Activated CD4-positive, alpha-beta T cell treated with anti-CD3 and anti-CD28 coated beads, Interleukin-2, amount 50 U/mL, for 24 hours (primary cell): ENCODE measurements around the gene BBOF1.

Source experiments
- DNase-seq, 2 donors: peaks; one replicate each; pipeline ENCODE4 v3.0.0-alpha.2; 2020; ENCODE audit warnings: low read depth in 1 of 2, low spot score in 1 of 2

Gene BBOF1

DNA sequence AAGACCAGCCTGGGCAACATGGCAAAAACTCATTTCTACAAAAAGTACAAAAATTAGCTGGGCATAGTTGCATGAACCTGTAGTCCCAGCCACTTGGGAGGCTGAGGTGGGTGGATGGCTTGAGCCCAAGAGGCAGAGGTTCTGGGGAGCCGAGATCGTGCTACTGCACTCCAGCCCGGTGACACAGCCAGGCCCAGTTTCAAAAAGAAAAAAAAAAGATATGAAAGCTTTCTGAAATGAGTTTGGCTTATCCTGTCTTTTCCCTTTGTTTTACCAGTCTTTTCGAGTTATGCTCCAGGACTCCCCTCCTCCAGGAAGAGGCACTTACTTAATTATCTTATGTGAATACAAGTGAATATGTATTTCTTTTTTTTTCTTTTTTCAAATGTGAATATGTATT is 3.2 kb downstream of the BBOF1 start:
- DNase-seq, result no peak

DNA sequence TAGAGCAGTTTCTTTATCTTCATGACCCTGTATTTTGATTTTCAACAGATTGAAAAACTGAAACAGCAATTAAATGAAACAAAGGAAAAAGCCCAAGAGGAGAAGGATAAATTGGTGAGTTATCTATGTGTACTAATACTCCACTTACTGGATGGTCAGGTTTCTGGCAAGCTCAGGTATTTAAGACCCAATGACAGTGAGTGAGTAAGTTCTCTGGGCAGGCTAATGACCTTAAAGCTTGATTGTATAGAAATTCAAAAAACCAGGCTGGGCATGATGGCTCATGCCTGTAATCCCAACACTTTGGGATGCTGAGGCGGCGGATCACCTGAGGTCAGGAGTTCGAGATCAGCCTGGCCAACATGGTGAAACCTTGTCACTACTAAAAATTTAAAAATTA is 10.0 kb downstream of the BBOF1 start:
- DNase-seq, result no peak

DNA sequence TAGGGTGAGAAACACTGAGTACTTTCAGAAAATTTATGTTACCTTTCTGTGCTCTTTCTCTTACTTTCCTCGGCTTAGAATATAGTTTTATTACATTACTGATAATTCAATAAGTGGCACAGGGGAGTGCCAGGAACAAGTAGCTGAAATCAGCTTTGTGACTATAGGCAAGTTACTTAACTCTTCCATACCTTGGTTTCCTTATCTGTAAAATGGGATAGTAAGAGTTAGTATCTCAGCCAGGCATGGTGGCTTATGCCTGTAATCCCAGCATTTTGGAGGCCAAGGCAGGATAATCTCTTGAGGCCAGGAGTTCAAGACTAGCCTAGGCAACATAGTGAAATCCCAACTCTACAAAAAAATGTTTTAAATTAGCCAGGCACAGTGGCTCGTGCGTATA is 15.4 kb downstream of the BBOF1 start:
- no peak for DNase-seq

DNA sequence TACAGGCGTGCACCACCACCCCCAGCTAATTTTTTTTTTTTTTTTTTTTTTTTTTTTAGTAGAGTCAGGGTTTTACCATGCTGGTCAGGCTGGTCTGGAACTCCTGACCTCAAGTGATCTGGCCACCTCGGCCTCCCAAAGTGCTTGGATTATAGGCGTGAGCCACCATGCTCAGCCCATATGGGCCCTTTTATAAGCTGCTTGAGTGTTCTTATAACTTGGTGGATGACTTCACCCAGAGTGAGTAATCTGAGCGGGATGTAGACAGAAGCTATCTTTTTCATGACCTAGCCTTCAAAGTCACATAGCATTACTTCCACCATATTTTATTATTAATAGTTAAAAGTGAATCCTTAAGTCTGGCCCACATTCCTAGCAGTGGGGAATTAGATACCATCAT is 16.4 kb downstream of the BBOF1 start:
- no peak for DNase-seq

DNA sequence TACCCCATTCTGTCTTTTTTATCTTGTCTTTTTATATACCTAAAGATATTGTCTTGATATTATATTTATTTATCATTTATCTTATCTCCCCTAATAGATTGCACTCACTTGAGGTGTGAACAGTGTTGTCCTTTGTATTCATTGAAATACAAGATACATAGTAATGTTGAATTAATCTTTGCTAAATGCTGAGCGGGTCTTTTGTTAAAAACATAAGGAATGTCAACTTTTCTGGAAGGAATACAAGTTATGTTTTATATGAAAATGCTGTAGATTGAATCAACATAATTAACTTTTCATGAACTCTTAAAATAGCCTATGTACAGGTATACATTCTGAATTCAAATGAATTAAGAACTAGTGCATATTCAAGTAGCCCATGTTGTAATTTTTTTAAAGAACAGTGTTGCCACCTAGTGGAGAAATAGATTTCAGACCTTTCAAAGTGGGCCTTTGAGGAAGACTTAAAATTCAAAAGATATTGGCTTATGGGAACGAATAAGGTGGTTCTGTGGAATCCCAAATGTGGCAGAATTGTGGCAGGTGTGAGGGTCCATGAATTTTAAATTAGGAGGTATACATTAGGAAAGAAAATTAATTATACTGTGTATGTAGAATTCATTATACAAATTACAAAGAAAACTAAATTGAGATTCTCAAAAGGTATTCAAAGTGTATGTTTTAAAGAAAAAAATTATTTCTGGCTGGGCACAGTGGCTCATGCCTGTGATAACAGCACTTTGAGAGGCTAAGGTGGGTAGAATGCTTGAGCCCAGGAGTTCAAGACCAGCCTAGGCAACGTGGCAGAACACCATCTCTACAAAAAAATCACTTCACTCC is 19.1 kb downstream of the BBOF1 start:
- DNase-seq, result peak in 1 of 2 donors; percentile 20

DNA sequence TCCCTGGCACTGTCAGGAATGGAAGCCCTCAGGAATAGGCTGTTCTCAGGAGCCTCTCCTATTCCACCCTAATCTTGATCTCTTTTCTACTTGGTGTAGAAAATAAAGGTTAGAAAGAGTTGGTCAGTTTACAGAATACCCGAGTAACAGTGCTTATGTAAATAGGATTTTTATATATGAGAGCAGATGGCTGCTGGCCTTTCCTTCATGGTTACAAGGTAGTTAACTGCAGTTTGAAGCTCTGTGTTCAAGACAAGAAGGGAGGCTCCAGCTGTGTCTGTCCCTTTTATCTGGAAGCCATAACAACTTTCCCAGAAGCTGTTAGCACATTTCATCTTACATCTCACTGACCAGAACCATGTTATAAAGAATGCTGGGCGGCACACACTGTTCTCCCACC is 23.1 kb downstream of the BBOF1 start:
- no peak for DNase-seq

DNA sequence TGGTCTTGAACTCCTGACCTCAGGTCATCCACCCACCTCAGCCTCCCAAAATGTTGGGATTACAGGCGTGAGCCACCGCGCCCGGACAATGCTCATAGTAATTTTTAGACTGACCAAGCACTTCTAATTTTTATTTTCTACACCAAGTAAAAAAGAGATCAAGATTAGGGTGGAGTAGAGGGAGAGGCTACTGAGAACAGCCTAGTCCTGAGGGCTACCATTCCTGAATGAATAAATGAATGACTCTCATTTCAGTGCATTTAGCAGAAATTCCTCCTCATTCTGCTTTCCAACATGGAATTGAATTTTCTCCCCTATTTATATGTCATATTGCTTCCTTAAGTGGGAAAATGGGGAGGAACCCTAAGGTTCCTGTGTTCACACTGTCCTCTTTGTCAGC is 26.4 kb downstream of the BBOF1 start:
- no peak for DNase-seq

DNA sequence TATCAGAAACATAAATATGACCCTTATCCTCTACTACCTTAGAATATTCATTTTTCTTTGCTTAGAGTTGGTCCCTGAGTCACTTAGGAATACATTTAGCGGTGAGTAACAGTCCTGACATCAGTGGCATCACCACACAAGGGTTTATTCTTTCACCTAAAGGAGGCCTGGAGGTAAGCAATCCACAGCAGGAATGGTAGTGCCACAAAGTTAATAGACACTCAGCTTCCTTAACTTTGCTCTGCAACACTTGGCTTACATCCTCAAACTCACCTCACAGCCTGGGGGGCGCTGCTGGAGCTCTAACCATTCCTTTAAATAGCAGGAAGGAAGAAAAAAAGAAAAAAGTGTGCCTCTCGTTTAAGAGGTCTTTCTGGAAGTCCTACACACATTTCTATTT is 29.1 kb downstream of the BBOF1 start:
- DNase-seq, result no peak

DNA sequence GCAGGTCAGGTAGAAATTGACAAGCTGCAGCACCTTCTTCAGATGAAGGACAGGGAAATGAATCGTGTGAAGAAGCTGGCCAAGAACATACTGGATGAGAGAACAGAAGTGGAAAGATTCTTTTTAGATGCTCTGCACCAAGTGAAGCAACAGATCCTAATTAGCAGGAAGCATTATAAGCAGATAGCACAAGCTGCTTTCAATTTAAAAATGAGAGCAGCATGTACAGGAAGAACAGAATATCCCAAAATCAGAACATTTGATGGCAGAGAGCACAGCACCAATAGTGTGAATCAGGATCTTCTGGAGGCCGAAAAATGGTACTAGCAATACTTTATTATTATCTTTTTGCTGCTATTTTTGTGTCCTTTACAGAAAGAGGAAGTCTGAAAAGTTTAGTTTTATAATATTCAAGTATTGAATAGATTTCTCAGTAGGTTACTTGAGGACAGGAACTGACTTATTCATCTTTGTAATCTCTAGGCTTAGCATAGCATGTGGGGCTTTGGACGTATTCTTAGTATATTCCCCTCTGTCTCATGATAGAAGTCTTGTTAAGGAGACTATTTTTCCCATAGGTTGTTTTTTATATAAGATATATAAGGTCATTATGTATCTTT is 30.8 kb downstream of the BBOF1 start:
- DNase-seq, result no peak

DNA sequence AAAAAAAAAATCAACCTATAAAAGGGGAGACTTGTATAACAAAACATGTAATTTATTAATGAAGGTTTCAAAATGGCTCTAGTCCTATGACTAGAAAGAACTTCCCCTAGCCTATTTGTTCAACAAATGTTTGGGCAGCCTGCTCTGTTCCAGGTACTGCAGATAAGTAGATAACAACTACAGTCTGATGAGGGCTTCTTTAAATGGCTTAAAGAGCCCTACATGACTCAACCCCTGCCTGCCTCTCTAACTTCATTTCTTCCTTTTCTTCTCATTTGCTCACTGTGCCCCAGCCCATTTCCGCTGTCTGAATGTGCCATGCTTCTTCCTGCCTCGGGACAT is 43.6 kb downstream of the BBOF1 start:
- no peak for DNase-seq

DNA sequence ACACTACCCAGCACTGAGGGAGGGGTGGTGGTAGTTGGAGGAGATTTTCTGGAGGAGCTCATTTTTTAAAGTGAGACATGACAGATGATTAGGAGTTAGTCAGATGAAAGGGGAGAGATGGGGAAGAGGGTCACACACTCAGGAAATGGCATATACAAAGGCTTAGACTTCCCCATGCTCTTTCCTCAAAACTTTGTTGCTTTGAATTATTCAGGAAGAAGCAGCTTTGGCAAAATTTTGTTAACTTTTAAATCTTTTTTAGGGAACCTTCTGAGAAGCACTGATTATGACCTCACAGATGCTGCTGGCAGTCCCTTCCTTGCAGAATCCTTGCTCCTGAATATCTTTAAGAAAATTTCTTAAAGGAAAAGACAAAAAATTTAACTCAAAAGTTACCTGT is 45.3 kb downstream of the BBOF1 start:
- DNase-seq, result no peak

DNA sequence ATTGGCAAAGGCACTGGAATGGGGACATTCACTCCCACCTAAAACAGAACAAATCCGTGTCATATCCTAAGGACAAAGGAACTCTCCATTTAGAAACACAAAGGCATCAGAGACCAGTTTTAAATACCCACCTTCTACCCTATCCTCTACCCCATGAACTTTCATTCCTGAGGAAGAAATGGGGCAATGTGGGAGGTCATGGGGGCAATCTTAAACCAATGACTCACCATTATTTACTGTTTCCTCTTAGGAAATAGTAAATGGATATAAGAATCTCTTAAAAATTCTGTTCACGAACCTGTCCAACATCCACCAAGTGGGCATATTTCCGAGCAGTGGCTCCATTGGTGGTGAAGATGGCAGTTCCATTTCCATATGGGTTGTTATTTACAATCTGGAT is 45.7 kb downstream of the BBOF1 start:
- DNase-seq, result no peak

DNA sequence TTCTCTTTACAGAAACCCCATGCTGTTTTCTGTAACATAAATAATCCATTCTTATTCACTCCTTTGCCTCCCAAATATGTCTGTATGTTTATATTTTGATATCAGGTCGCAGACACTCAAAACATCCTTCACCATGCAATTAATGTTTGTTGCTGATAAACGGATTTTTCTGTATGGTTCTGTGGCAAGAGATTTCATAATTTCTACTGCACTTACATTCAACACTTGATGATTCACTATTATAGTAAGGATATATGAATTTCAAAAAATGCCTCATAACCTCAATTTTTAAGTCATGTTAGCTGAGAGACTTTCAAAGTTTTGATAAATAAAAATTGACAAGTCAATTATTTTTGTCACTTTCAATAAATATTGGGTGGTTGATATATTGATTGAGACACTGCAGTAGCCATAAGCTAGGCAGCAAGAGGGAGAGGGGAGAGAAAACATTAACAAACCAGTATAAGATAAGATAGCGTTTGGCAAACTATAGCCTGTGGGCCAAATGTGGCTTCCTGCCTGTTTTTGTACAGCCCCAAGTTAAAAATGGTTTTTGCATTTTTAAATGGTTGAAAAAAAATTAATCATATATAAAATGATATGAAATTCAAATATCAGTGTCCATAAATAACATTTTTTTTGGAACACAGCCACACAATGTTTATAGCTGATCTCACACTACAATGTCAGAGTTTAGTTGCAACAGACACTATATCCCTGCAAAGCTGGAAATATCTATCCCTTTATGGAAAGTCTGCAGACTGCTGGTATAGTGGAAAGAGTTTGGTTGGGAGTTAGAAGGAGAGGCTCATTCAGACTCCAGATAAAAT is 46.8 kb downstream of the BBOF1 start:
- DNase-seq, result no peak

DNA sequence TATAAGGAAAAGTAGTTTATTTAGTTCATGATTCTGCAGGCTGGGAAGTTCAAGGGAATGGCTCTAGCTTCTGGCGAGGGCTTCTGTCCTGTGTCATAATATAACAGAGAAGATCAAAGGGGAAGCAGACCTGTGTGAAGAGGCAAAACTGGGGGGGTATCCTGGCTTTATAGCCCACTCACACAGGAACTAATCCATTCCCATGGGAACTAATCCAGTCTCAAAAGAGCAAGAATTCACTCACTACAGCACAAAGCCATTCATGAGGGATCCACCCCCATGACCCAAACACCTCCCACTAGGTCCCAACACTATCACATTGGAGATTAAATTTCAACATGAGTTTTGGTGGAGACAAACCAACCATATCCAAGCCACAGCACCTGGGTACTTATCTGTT is 58.3 kb downstream of the BBOF1 start:
- DNase-seq, result no peak

DNA sequence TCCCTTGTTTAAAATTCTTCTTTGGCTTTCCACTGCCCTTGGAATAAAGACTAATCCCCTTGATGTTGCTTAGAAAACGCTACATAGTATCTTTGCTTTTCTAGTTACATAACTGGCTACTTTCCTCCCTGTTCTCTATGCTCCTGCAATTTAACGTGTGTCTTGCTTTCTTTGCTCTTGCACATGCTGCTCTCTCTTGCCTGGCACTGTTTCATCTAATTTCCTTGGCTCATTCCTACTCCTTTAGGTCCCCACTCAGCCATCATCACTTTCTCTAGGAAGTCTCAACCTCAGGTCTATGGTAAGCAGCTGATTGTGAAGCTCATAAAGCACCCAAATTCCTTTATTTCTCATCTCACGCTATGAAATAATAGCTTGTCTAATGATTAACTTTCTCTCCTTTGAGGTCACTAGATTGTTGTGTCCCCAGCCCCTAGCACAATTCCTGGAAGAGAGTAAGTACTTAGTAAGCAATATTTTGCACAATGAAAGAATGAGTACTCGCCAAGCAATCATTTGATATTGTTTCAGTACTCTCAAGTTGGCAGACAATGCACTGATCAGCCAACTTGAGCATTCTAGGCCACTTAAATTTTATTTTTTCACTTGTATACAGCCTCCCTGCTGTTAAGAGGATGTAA is 61.8 kb downstream of the BBOF1 start:
- no peak for DNase-seq

DNA sequence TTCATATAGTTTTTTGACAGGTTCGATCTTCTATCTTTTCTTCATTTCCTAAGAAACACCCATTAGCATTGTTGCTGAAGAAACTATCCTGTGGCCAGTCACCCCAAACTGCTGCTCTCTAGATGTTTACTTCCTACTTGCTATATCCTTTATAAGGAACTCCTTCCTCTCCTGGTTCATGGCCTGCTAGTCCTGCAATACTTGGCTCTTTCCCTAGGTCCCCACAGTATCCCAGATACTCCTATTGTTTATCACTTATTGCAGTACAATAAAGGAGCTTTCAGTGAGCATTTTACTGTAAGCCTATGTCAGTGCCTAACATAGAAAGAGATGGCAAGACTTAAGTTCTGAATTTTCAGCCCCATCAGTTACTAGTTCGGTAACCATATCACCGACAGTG is 62.3 kb downstream of the BBOF1 start:
- DNase-seq, result no peak

DNA sequence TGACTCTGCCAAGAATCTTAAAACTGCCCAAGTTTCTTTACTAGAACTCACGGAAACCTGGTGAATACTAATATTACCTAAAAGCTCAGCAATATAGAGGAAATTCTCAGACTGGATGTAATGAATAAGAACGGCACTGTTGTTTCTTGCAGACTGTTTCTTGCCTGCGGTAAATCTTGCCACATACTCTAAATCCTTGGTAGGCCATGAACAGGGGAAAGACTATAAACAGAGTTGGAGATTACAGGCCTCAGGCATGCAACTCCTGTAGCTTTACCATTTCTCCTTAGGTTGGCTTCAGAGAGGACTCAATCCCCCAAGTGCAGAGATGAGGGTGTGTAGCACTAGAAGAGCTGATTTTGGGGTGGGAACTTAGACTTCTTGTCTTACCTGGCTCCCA is 64.0 kb downstream of the BBOF1 start:
- DNase-seq, result no peak

DNA sequence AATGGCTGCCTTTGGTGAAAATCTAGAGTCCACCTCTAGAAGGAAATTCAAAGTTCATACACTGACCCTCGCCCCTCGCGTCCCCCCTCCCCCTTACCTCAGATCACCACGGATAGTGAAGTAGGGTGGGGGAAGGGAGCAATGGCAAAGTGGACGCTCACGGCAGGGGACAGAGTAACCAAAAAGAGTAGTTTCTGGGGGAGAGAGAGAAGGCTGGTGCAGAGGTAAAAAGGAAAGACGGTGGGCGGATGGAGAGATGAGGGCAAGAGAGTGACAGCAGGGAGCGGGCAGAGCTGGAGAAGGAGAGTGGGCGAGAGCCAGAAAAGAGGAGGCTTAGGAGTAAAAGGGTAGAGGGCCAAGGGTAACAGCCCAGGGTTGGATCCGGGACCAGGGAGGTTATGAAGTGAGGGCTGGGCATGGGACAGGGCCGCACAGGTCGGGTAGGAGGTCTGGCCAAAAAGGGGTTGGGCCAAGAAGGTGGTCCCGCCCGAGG is 64.7 kb downstream of the BBOF1 start:
- DNase-seq, result no peak

DNA sequence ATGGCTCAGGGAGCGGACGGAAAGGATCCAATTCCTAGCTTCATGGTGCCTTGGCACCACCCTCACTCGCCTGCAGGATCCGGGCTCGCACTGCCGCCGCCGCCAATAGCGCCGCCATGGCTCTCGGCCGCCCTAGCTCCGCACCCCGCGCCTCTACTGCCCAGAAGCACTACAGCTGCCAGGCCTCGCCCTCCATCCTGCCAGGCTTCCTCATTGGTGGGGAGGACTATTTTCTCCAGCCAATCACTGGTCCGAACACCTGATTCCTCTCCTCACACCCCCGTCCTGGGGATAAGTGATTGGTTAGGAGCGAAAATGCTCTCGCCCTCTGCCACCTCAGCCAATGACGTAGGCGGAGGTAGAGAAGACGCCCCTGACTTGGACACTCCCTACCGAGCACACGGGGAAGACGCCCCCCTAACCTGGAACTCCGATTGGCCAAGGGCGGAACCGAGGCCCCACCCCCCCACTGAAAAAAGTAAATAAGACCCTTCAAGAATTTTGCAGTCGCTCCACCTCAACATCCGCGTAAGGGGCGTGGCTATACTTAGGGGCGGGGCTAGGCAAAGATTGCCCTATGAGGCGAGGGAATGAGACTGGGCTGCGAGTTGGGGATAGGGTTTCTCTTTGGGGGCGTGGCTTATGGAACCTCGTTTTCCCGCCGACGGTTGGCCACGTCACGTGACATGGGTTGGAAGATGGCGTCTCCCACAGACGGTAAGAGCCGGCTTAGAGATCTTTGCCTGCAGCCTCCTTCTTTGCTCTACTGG is 65.3 kb downstream of the BBOF1 start, which contains the start of the genes ALDH6A1 and LIN52:
Gene ALDH6A1 (minus strand): TSS at position 177 of the 770 bp plus-strand sequence. CDS start 59 bp downstream, at position 118.
Gene LIN52 (plus strand): TSS at position 680 of the 770 bp plus-strand sequence. CDS start 19 bp downstream, at position 699.
- DNase-seq, result peak; percentile 100

DNA sequence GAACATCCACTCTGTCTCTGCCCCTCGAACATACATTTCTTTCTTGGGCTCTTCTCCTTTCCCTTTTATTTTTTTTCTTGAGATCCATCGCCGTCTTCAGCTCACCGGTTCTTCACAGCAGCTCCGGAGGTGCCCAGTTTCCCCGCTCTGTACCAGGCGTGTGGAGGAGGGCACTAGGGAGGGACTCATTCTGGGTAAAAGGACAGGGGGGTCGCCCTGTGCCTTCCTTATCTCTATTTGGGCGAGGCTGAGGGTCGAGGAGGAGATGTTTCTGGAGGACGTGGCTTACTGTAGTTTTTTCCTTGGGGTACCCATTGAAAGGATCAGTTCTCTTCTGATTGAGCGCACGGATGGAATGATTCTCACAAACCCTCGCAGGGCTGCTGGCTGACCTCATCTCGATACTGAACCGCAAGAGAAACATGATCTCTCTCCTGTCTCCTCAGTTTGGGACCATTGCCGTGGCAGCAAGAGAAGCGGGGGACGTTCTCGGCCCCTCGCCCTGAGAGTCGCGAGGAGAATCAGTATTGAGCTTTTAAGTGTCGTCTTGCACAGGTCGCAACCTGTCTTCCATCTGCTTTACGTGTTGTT is 66.0 kb downstream of the BBOF1 start:
- DNase-seq, result peak in 1 of 2 donors; percentile 2
